Measurements from ENCODE around the gene TUBB2A.

GRCh38 chr6:3162067-3162497, 4.7 kb upstream of the TUBB2A start:
- TF ChIP-seq CTCF (IDR thresholded peaks at IDR 0.05 in 2 of 3, conservative IDR thresholded peaks at IDR 0.05 in 1 of 3; ENCODE audit: control insufficient read depth in 2 of 3, extremely low read depth in 1 of 3, insufficient read depth in 1 of 3, low read depth in 3 of 3, low read length in 3 of 3) (no peak), GABPA (IDR thresholded peaks at IDR 0.05; ENCODE audit: low read depth) (no peak), IRF3 (IDR thresholded peaks at IDR 0.05) (no peak), REST (IDR thresholded peaks at IDR 0.05; ENCODE audit: low read depth, low read length) (no peak), CHD2 (IDR thresholded peaks at IDR 0.05; ENCODE audit: borderline replicate concordance, low read depth, low read length) (no peak), POLR2AphosphoS5 (IDR thresholded peaks at IDR 0.05; ENCODE audit: low read length) (no peak)

All from GM12878 (cell line).